NCI-H1436 (cell line): ENCODE results near the gene GDF10.

Experiments used
- DNase-seq: peaks from one replicate; lab custom pipeline; 2025; lab: John Stamatoyannopoulos, UW

GDF10 gene

DNA sequence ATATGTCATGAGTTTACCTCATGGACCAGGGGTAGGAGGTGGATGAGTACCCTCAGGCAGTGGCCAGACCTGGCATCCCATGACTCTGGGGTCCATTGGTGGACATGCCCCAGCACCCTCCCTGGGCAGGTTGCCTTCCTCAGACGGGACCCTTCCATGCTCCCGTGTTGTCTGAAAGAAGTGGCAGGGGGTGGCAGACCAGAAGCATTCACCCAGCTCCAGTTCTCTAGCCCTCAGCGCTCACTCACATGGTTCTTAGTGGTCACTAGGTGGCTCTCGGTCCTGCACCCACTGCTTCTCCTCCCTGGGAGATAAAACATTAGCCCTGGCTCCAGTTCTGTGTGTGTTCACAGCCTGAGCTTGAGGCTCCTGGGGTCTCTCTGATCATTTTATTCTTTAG is 54.2 kb downstream of the GDF10 start:
- DNase-seq, result no peak

DNA sequence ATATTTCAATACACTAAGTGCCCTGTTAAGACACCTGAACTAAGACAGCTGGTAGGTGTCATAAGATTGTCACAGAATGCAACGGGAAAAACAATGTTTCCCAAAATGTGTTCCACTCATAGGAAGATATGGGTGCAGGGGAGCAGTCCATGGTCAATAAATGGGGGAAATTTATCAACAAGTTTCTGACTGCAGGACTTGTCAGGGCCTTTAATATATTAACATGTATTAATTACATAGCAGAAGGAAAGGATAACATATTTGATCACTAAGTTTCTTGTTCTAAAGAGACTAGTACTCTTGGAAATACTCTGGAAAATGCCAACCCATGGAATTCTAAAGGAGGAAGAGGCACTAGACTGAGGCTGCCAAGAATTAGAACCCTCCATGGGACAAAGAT is 54.9 kb downstream of the GDF10 start:
- no peak for DNase-seq

DNA sequence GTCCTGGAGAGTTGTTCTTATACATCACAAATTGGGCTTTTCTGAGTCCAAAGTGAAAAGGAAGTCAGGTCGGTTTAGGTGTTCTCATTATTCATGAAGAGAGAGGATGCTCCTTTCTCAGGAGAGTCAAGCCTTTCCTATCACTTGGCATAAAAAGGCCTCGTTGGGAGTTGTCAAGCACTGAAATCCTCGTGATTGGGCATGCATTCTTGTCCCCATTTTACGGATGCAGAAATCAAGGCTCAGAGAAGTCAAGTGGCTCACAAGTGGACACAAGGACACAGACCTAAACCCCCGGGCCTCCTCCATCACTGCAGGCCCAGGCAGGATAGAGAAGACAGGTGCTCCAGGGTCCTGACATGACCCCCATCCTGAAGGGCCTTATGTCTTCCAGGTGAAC is 56.7 kb downstream of the GDF10 start:
- DNase-seq, result no peak

GRCh38 chr10:47357131-47357582 is 57.2 kb downstream of the GDF10 start:
- DNase-seq, result no peak

DNA sequence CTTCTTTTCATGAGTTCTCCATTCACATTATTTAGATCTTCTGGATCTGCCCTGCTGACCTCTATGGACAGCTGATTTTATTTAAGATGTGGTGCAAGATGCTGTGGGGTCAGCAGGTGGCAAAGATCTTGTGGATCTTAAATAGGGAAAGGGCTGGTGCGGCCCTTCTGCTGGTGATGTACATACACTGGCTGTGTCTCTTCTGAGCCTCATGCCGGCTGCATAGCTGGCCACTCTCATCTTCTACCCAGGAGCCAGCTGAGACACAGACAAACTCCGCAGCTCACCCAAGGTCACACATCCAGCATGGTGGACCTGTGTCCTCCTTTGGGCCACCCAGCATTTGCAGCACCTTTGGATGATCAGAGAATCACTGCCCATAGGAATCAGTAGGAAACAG is 57.9 kb downstream of the GDF10 start:
- no peak for DNase-seq

GRCh38 chr10:47358457-47358856 is 58.5 kb downstream of the GDF10 start:
- DNase-seq, result no peak

DNA sequence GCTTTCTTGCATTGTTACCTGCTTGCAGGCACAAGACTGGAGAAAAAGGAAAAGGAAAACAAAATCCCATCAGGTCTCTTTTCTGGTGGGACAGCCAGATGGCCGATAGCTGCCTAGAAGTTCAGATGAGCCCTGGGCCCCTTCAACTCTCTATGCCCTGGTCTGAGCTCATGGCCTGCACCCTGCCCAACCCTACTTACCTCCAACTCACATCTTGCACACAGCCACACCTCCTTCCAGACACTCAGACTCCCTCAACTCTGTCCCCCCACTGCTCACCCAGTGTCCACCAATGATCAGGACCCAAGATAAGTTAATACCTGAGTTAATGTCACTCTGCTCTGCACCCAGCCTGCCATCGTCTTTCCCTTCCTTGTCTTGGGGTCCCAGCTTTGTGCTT is 59.1 kb downstream of the GDF10 start:
- DNase-seq, result no peak

GRCh38 chr10:47359626-47360418 is 59.8 kb downstream of the GDF10 start:
- no peak for DNase-seq

GRCh38 chr10:47360419-47361040 is 60.5 kb downstream of the GDF10 start:
- DNase-seq, result no peak

GRCh38 chr10:47361293-47361692 is 61.3 kb downstream of the GDF10 start:
- DNase-seq, result peak; percentile 32

DNA sequence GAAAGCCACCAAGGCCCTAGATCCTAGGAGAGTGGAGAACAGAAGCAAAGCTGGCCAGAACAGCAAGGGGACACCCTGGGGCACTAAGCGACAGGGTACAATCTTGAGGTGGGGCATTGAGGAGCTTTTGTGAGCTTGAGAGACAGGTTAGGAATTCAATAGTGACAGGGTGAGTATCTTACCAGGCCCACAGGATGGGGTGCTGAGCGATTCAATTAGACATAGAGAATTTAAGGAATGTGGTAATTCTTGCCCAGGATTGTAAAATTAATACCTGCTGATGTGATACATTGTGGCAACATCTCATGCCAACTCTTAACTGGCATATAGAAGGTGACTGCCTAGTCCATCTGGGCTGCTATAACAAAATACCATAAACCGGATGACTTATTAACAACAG is 62.2 kb downstream of the GDF10 start:
- DNase-seq, result no peak
